Epithelial cell of proximal tubule (primary cell): ENCODE data around the gene MAP3K15. TPM values are rescaled to one million over a fixed set of nuclear protein-coding genes. Genes with fewer than 3 reads are reported as not detected.

ENCODE experiments used
- DNase-seq: peaks from one replicate; pipeline ENCODE4 v3.0.0-alpha.2; 2011; ENCODE audit warnings: low read depth
- H3K4me3 ChIP-seq: 2 replicates; pipeline ENCODE4 v1.5.1; 2011; ENCODE audit warnings: low read depth, mild to moderate bottlenecking, low read length
- total RNA-seq: library from RNA; depleted of rRNA; stranded (reverse); fragments of >200 nt; gene quantifications from 2 replicates; pipeline ENCODE4 v1.2.3, GENCODE V29; 2015
- TF ChIP-seq, protein P1 (sequence below): conservative IDR thresholded peaks from 2 replicates; pipeline ENCODE4 v1.5.1; 2012; ENCODE audit warnings: low read depth, mild to moderate bottlenecking, low read length

Gene MAP3K15, protein sequence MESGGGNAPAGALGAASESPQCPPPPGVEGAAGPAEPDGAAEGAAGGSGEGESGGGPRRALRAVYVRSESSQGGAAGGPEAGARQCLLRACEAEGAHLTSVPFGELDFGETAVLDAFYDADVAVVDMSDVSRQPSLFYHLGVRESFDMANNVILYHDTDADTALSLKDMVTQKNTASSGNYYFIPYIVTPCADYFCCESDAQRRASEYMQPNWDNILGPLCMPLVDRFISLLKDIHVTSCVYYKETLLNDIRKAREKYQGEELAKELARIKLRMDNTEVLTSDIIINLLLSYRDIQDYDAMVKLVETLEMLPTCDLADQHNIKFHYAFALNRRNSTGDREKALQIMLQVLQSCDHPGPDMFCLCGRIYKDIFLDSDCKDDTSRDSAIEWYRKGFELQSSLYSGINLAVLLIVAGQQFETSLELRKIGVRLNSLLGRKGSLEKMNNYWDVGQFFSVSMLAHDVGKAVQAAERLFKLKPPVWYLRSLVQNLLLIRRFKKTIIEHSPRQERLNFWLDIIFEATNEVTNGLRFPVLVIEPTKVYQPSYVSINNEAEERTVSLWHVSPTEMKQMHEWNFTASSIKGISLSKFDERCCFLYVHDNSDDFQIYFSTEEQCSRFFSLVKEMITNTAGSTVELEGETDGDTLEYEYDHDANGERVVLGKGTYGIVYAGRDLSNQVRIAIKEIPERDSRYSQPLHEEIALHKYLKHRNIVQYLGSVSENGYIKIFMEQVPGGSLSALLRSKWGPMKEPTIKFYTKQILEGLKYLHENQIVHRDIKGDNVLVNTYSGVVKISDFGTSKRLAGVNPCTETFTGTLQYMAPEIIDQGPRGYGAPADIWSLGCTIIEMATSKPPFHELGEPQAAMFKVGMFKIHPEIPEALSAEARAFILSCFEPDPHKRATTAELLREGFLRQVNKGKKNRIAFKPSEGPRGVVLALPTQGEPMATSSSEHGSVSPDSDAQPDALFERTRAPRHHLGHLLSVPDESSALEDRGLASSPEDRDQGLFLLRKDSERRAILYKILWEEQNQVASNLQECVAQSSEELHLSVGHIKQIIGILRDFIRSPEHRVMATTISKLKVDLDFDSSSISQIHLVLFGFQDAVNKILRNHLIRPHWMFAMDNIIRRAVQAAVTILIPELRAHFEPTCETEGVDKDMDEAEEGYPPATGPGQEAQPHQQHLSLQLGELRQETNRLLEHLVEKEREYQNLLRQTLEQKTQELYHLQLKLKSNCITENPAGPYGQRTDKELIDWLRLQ (N-terminal part only)
- 1.7 and 6.1 TPM in 2 replicates for total RNA-seq

DNA sequence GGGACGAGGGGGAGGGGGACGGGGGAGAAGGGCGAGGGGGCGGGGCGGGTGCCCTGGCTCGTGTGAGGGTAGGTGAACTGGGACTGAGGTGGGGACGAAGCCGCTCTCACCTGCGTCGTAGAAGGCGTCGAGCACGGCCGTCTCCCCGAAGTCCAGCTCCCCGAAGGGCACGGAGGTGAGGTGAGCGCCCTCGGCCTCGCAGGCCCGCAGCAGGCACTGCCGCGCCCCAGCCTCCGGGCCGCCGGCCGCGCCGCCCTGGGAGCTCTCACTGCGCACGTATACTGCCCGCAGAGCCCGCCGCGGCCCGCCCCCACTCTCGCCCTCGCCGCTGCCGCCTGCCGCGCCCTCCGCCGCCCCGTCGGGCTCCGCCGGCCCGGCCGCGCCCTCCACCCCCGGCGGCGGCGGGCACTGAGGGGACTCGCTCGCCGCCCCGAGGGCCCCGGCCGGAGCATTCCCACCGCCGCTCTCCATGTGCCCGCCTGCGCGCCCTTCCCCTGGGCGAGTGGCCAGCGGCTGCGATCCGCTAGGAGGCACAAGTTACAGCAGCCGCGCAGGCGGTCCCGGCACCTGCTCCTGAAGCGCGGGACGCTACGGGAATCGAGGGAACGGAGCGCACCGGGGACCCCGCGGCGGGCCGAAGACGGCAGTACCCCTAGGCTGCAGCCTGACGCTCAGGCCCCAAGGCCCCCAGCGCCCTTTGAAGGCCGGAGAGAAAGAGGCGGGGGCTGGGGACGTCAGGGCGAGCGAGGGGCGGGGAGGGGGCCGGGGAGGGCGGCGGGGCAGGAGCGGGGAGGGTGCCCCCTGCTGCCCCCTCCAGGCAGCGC, at the start of gene MAP3K15:
Gene MAP3K15 (minus strand): TSS at position 718 of the 824 bp plus-strand sequence. CDS start 247 bp downstream, at position 471.
- peak within 1 kb of the TSS; percentile 23 for H3K4me3 ChIP-seq
- no peak for DNase-seq
- TF ChIP-seq, protein P1, sequence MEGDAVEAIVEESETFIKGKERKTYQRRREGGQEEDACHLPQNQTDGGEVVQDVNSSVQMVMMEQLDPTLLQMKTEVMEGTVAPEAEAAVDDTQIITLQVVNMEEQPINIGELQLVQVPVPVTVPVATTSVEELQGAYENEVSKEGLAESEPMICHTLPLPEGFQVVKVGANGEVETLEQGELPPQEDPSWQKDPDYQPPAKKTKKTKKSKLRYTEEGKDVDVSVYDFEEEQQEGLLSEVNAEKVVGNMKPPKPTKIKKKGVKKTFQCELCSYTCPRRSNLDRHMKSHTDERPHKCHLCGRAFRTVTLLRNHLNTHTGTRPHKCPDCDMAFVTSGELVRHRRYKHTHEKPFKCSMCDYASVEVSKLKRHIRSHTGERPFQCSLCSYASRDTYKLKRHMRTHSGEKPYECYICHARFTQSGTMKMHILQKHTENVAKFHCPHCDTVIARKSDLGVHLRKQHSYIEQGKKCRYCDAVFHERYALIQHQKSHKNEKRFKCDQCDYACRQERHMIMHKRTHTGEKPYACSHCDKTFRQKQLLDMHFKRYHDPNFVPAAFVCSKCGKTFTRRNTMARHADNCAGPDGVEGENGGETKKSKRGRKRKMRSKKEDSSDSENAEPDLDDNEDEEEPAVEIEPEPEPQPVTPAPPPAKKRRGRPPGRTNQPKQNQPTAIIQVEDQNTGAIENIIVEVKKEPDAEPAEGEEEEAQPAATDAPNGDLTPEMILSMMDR, result no peak

DNA sequence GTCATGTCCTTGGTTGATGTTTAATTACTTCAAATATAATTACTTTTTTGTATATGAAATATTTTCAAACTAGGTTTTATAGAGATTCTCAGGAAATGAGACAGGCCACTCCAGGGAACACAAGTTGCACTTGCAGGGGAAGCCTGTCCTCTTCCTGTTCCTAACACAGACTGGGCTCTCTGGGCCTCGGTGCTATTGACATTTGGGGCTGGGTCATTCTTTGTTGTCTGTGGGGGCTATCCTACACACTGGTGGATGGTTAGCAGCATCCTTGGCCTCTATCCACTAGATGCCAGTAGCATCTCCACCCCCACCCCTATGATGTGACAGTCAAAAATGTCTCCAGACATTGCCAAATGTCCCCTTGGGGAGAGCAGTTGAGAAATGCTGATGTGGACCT, 49.3 kb upstream of the MAP3K15 start:
- no peak overlapping the region for H3K4me3 ChIP-seq
- TF ChIP-seq, protein P1, result no peak
- DNase-seq, result no peak

DNA sequence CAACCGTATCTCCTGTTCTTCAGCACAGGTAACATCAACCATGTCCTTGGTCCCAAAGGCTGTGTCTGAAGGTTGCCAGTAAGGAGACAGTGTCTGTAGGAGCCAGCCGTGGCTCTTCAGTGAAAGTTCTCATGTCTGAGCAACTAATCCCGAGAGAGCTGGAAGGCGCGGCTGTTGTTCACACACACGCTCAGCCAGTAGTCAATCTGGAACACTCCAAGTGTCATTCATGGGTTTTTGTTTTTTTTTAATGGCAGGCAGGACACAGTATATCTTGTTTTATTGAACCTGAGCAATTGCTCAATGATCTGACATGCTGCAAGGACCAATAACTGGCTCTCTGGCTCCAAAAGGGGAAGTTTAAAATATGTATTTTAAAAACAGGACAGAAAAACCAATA, 48.4 kb upstream of the MAP3K15 start:
- H3K4me3 ChIP-seq, result no peak overlapping the region
- DNase-seq, result no peak
- TF ChIP-seq, protein P1, result no peak

DNA sequence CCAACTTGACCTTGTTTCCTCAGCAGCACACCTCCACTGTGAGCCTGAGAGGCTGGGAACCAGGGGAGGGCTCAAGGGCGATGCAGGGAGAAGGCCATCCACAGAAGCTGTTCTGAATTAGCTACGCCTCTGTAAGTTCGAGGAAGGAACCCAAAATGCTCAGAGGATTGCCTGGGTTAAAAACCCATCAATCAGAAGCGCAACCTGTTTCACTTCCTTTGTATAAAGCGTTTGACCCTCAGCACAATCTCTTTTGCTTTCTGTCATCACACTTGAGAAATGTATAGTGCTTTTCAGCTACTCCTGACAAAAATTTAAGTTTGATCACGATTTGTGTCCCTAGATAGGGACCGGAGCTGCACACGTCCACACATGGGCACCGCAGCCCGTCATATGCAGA, 48.0 kb upstream of the MAP3K15 start:
- H3K4me3 ChIP-seq, result no peak overlapping the region
- DNase-seq, result no peak
- TF ChIP-seq, protein P1, result no peak

DNA sequence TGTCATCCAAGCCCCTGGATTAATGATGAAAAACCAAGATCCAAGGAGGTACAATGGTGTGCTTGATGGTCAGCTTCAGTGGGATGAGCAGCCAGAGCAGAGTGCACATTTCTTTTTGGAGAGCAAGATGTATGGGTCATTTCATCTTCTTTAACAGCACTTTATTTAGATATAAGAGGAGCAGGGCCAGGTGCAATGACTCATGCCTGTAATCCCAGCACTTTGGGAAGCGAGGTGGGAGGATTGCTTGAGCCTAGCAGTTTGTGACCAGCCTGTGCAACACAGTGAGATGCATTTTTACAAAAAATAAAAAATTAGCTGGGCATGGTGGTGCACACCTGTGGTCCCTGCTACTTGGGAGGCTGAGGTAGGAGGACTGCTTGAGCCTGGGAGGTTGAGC, 45.3 kb upstream of the MAP3K15 start:
- TF ChIP-seq, protein P1, result no peak
- DNase-seq, result no peak

DNA sequence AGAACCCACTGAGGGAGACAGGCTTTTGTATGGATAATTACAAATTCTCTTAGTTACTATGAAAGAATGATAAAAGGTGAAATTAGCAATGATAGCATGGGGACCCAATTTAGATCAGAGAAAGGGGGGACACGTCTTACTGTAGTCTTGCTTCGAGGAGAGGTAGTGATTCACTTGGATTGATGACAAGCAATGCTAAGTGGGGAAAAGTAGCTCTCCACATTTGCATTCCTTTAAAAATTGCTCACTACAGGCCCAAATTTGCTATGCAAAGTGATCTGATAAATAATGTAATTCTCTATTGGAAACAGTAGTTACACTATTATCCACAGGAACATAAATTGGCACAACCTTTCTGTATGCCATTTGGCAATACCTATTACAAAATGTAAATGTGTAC, 42.5 kb upstream of the MAP3K15 start:
- TF ChIP-seq, protein P1, result no peak
- no peak for DNase-seq
- no peak overlapping the region for H3K4me3 ChIP-seq

More for the DNA sequence above, 45.3 kb upstream of the MAP3K15 start:
- H3K4me3 ChIP-seq, result no peak overlapping the region
